ENCODE measurements around the gene SAP30BP. TPM values are rescaled to one million over a fixed set of nuclear protein-coding genes. Genes with fewer than 3 reads are reported as not detected.

The SAP30BP gene
- total RNA-seq, 2 donors from 2014 or later = 28.5 to 44.6 TPM

DNA sequence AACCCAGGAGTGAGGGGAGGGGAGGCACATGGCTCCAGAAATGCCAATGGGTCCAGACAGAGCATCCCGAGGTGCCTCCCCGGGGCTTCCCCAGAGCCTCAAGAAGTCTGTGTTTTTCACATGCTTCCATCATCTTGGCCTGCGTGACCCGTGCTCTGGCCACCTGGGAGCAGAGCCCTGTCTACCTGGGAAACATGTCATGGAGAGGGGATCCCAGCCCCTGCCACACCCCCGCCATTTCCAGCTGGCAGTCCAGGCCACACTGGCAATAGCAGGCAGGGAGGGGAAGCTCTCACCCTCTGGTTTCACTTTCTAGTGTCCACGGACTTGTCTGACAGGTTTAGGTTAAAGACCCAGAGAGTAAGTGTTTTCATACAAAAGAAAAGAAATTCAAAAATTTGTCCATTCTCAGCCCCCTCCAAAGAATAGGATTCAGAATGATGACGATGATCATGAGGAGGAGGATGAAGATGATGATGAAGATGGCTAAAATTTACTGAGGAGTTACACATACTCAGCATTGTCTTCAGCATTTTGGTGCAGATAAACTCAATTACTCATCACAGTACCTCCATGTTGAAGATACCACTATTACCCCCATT is 24.9 kb upstream of the SAP30BP start:
- Histone ChIP-seq H3K9me3 (no peaks in the 10 kb centered on the region), H3K27ac (peak overlapping the region; percentile 66 to 77), H3K4me1 (peaks cover 0 to 36% of the 10 kb centered on the region in 2 donors), H3K27me3 (no peaks in the 10 kb centered on the region), H3K4me3 (no peak overlapping the region), H3K36me3 (no peaks in the 10 kb centered on the region)
- DNase-seq (ENCODE audit: low spot score) = no peak
- TF ChIP-seq, protein P1, sequence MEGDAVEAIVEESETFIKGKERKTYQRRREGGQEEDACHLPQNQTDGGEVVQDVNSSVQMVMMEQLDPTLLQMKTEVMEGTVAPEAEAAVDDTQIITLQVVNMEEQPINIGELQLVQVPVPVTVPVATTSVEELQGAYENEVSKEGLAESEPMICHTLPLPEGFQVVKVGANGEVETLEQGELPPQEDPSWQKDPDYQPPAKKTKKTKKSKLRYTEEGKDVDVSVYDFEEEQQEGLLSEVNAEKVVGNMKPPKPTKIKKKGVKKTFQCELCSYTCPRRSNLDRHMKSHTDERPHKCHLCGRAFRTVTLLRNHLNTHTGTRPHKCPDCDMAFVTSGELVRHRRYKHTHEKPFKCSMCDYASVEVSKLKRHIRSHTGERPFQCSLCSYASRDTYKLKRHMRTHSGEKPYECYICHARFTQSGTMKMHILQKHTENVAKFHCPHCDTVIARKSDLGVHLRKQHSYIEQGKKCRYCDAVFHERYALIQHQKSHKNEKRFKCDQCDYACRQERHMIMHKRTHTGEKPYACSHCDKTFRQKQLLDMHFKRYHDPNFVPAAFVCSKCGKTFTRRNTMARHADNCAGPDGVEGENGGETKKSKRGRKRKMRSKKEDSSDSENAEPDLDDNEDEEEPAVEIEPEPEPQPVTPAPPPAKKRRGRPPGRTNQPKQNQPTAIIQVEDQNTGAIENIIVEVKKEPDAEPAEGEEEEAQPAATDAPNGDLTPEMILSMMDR (IDR thresholded peaks at IDR 0.05) = no peak

DNA sequence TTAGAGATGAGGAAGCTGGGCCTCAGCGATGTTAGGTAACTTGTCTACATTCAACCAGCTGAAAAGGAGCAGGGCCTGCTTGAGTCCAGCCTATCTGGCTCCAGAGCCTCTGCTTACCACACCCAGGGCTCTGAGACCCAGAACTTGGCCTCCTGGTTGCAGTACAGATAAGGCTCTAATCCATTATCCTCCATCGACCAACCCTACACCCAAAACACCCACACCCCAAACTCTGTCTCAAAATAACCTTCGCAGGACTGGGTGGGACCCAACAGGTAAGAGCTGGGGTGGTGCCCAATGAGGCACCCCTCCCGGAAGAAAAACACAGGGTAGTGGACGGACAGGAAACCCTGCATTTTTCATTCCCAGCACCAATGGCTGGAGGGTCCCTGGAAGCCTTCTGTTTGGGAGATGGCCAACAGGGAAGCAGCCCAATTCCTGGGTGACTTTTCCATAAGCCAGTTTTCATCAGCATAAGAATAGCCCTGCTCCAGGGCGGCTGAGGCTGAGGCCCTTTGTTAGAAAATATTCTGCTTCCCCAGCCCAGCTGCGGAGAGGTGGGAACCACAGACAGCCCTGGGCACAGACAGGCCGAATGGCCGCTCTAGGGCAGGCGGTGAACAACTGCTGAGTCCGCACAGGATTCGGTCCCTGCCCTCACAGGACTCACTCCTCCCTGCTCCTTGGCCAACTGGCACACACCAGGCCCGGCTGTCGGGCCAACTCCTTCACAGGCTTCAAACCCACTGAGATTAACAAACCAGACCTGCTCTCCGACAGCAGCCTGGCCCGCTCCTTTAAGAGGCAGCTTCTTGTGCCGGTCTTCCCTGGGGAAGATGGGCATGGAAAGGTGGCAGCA is 24.1 kb upstream of the SAP30BP start:
- TF ChIP-seq, protein P1 (IDR thresholded peaks at IDR 0.05) = no peak
- Histone ChIP-seq H3K4me1 (peaks cover 0 to 31% of the 10 kb centered on the region in 2 donors), H3K4me3 (no peak overlapping the region), H3K27ac (peak overlapping the region in 1 of 2 donors; percentile 77), H3K27me3 (no peaks in the 10 kb centered on the region), H3K36me3 (no peaks in the 10 kb centered on the region), H3K9me3 (no peaks in the 10 kb centered on the region)
- DNase-seq (ENCODE audit: low spot score) = no peak

DNA sequence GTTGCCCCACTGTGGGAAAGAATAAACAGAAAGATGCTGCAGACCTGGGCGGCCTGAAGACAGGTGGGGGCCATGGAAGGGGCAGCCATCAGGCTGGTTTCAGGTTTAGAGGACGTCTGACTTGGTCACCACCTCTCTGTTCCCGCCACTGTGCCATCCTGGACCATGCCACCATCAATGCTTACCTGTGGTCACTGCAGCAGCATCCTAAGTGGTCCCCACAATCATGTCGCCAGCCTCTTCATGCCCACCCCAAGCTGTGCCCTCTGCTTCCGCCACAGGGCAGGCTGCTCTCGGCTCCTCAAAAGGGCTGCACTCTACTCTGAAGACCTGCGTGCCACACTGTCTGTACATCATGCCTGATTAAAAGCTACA is 23.5 kb upstream of the SAP30BP start:
- Histone ChIP-seq H3K4me1 (peaks cover 0 to 27% of the 10 kb centered on the region in 2 donors), H3K9me3 (no peaks in the 10 kb centered on the region), H3K36me3 (no peaks in the 10 kb centered on the region), H3K27me3 (no peaks in the 10 kb centered on the region), H3K27ac (no peak overlapping the region), H3K4me3 (no peak overlapping the region)
- no peak for DNase-seq (ENCODE audit: low spot score)
- TF ChIP-seq, protein P1 (IDR thresholded peaks at IDR 0.05) = no peak

DNA sequence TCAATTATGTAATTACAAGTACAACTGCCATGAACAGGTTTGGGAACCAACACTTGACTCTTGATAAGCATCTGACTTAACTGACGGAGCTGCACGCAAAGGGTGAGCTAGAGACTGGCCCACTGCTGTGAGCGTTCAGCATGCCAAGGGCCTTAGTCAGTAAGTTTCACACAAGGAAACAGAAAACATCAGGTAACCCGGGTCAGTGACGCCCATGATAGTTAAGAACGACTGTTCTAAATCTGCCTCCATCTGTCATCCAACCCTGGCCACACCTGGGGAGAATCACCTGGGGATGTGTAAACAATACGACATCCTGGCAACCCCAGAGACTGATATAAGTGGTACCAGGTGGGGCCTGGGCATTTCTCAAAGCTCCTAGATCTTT is 21.6 kb upstream of the SAP30BP start:
- Histone ChIP-seq H3K4me1 (peaks cover 0 to 18% of the 10 kb centered on the region in 2 donors), H3K27me3 (no peaks in the 10 kb centered on the region), H3K9me3 (no peaks in the 10 kb centered on the region), H3K27ac (no peak overlapping the region), H3K4me3 (no peak overlapping the region), H3K36me3 (peaks cover 6% of the 10 kb centered on the region)
- TF ChIP-seq, protein P1 (IDR thresholded peaks at IDR 0.05) = no peak
- DNase-seq (ENCODE audit: low spot score) = no peak

DNA sequence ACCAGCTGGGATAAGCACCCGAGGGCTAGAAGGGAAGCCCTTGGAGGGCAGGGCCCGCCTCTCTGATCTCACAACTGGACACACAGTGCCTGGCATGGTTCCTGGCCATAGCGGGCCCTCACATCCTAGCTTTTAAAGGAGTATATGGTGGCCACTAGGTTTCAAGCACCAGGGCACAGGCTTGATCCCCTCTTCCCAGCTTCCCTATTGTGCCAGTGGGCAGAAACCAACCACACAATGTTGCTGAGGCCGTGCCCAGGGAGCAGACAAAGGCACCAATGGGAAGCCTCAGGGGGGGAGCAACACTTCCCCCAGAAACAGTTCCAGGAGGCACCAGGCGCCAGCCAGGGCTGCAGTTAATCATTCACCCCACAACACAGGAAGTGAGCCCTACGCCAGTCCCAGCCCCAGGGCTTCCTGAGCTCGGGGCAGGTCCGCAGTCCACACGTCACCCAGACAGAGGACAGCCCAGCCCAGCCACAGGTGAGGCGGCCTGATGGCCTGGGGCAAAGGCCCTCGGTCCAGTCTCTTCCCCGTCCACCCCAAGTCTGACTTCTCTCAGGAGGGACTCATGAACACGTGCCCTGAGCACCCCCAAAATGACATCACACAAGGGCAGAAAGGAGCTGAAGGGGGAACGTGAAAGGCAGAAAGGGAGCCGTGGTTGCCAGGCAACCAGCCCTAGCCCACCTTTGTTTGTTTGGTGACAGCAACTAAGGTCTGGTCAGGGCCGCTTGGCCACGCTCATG is 21.1 kb upstream of the SAP30BP start:
- no peak overlapping the region for H3K4me3 ChIP-seq
- H3K9me3 ChIP-seq = no peaks in the 10 kb centered on the region
- DNase-seq (ENCODE audit: low spot score) = no peak
- peaks cover 0 to 13% of the 10 kb centered on the region in 2 donors for H3K4me1 ChIP-seq
- no peaks in the 10 kb centered on the region for H3K27me3 ChIP-seq
- TF ChIP-seq, protein P1 (IDR thresholded peaks at IDR 0.05) = no peak
- H3K27ac ChIP-seq = no peak overlapping the region
- peaks cover 11% of the 10 kb centered on the region for H3K36me3 ChIP-seq
